ENCODE data around the gene CRB2.

DNA sequence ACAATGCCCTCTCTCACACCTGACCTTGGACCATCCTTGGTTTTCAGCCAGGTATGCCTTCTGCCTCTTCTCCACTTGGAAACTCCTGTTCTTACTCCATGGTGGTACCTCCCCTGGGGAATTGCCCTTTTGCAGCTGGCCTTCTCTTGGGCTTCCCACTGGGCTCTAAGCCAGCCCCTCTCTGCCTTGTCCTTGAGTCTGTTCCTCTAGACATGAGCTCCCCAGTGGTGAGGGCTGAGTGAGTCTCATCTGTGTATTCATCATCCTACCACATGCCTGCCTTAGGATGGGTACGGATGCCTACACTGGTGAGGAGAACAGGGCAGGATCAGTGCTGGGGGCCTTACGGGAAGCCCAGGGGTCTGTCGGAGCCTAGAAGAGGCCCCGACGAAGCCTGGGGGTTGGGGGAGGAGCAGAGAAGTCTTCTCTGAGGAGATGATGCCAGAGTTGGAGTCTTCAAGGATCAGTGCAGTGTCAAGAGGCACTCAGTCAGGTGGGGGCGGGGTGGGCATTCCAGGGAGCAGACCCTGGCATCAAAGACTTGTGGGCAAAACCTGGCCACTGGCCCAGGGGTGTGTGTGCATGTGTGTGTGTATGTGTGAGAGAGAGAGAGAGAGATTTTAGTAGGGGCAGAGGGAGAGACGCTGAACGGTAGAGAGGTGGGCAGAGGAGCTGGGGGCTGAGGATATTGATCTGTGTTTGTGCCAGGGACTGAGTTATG, 5.2 kb upstream of the CRB2 start:
- TF ChIP-seq, protein P1, sequence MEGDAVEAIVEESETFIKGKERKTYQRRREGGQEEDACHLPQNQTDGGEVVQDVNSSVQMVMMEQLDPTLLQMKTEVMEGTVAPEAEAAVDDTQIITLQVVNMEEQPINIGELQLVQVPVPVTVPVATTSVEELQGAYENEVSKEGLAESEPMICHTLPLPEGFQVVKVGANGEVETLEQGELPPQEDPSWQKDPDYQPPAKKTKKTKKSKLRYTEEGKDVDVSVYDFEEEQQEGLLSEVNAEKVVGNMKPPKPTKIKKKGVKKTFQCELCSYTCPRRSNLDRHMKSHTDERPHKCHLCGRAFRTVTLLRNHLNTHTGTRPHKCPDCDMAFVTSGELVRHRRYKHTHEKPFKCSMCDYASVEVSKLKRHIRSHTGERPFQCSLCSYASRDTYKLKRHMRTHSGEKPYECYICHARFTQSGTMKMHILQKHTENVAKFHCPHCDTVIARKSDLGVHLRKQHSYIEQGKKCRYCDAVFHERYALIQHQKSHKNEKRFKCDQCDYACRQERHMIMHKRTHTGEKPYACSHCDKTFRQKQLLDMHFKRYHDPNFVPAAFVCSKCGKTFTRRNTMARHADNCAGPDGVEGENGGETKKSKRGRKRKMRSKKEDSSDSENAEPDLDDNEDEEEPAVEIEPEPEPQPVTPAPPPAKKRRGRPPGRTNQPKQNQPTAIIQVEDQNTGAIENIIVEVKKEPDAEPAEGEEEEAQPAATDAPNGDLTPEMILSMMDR (IDR thresholded peaks at IDR 0.05) = no peak
- no peak for TF ChIP-seq POLR2A (IDR thresholded peaks at IDR 0.05)
